Lower leg skin (tissue), 3 donors: Measurements from ENCODE around the gene LRIT3.

Source experiments
- POLR2A ChIP-seq, 2 donors: fragments of 450-650 bp; IDR thresholded peaks; one replicate each; pipeline ENCODE4 v1.6.1; 2016 to 2017; ENCODE audit warnings: antibody characterized with exemption in 2 of 2, mild to moderate bottlenecking in 1 of 2, moderate library complexity in 1 of 2
- TF ChIP-seq, protein P1 (sequence below), 3 donors: fragments of 450-650 bp; IDR thresholded peaks; one replicate each; pipeline ENCODE4 v1.5.1; 2016; ENCODE audit warnings: antibody characterized with exemption in 3 of 3, mild to moderate bottlenecking in 3 of 3, moderate library complexity in 2 of 3

- no peak for TF ChIP-seq POLR2A (IDR thresholded peaks at IDR 0.05)
- TF ChIP-seq, protein P1, sequence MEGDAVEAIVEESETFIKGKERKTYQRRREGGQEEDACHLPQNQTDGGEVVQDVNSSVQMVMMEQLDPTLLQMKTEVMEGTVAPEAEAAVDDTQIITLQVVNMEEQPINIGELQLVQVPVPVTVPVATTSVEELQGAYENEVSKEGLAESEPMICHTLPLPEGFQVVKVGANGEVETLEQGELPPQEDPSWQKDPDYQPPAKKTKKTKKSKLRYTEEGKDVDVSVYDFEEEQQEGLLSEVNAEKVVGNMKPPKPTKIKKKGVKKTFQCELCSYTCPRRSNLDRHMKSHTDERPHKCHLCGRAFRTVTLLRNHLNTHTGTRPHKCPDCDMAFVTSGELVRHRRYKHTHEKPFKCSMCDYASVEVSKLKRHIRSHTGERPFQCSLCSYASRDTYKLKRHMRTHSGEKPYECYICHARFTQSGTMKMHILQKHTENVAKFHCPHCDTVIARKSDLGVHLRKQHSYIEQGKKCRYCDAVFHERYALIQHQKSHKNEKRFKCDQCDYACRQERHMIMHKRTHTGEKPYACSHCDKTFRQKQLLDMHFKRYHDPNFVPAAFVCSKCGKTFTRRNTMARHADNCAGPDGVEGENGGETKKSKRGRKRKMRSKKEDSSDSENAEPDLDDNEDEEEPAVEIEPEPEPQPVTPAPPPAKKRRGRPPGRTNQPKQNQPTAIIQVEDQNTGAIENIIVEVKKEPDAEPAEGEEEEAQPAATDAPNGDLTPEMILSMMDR (IDR thresholded peaks at IDR 0.05): no peak
These were observed 29.5 kb downstream of the LRIT3 start for GRCh38 chr4:109877400-109877799.
